ENCODE data around the gene SPNS3.

The SPNS3 gene

GRCh38 chr17:4531988-4532736, 98.4 kb downstream of the SPNS3 start:
- no peak for DNase-seq

- DNase-seq: no peak
Measured at GRCh38 chr17:4532860-4533522, 99.3 kb downstream of the SPNS3 start.

- no peak for DNase-seq
Measured at GRCh38 chr17:4533523-4534504, 100.1 kb downstream of the SPNS3 start.

GRCh38 chr17:4534515-4534914, 100.8 kb downstream of the SPNS3 start:
- no peak for DNase-seq

- DNase-seq: no peak
Measured at GRCh38 chr17:4534928-4535666, 101.4 kb downstream of the SPNS3 start.

GRCh38 chr17:4535667-4536258, 102.0 kb downstream of the SPNS3 start:
- DNase-seq: no peak

- no peak for DNase-seq
Measured at GRCh38 chr17:4536259-4536741, 102.6 kb downstream of the SPNS3 start.

- no peak for DNase-seq
Measured at GRCh38 chr17:4536742-4537411, 103.1 kb downstream of the SPNS3 start.
